K562 (cell line): ENCODE data around the gene KPNA1. TPM values are rescaled to one million over a fixed set of nuclear protein-coding genes. Genes with fewer than 3 reads are reported as not detected.

Experiments used
- ATF1 ChIP-seq, 2 experiments: fragments of 450-650 bp in 1 of 2; IDR thresholded peaks; 2 replicates each; pipeline ENCODE4 v1.6.1; 2016; ENCODE audit warnings: missing compliant biosample characterization in 1 of 2, missing genetic modification characterization in 1 of 2
- CBFA2T2 ChIP-seq: fragments of 450-650 bp; conservative IDR thresholded peaks from 2 replicates; pipeline ENCODE4 v1.6.1; 2017; ENCODE audit warnings: mild to moderate bottlenecking
- CBFA2T3 ChIP-seq: fragments of 450-650 bp; IDR thresholded peaks from 2 replicates; pipeline ENCODE4 v1.6.1; 2017
- CHCHD3 ChIP-seq: fragments of 250-450 bp; sonication (Bioruptor Pico); IDR thresholded peaks from 2 replicates; pipeline ENCODE4 v2.1.2; 2022; ENCODE audit warnings: mild to moderate bottlenecking
- ESRRA ChIP-seq: fragments of 450-650 bp; IDR thresholded peaks from 2 replicates; pipeline ENCODE4 v1.6.1; 2014; ENCODE audit warnings: low read depth, mild to moderate bottlenecking, moderate library complexity, borderline replicate concordance
- EWSR1 ChIP-seq: fragments of 450-650 bp; IDR thresholded peaks from 2 replicates; pipeline ENCODE4 v1.6.1; 2018; ENCODE audit warnings: borderline replicate concordance, mild to moderate bottlenecking, low read depth, moderate library complexity; ENCODE audit not compliant: partially characterized antibody
- HDAC1 ChIP-seq, 2 experiments: fragments of 450-650 bp; IDR thresholded peaks; 2 replicates each; pipeline ENCODE4 v1.6.1; 2016 to 2017; ENCODE audit warnings: inconsistent platforms in 1 of 2, mild to moderate bottlenecking in 1 of 2, moderate library complexity in 1 of 2
- KLF1 ChIP-seq: fragments of 450-650 bp; IDR thresholded peaks from 2 replicates; pipeline ENCODE4 v1.6.1; 2016; ENCODE audit warnings: missing genetic modification characterization, missing compliant biosample characterization
- MCM3 ChIP-seq: fragments of 450-650 bp; IDR thresholded peaks from 2 replicates; pipeline ENCODE4 v1.6.1; 2016
- POLR3G ChIP-seq: IDR thresholded peaks from 2 replicates; pipeline ENCODE4 v1.6.1; 2011; ENCODE audit not compliant: insufficient read length, insufficient replicate concordance; ENCODE audit errors: extremely low read depth
- ZKSCAN3 ChIP-seq: fragments of 250-450 bp; sonication (Bioruptor Pico); IDR thresholded peaks from 2 replicates; pipeline ENCODE4 v1.4.0; 2020
- ZNF165 ChIP-seq: fragments of 250-450 bp; sonication (Bioruptor Pico); IDR thresholded peaks from 2 replicates; pipeline ENCODE4 v1.4.0; 2020; ENCODE audit warnings: borderline replicate concordance
- ZNF507 ChIP-seq: conservative IDR thresholded peaks from 2 replicates; pipeline ENCODE4 v1.6.1; 2017; ENCODE audit warnings: missing genetic modification characterization, missing compliant biosample characterization
- ZNF551 ChIP-seq: fragments of 250-450 bp; sonication (Bioruptor Pico); IDR thresholded peaks from 2 replicates; pipeline ENCODE4 v1.5.0; 2021; ENCODE audit warnings: mild to moderate bottlenecking, moderate library complexity
- ZNF699 ChIP-seq: fragments of 250-450 bp; sonication (Bioruptor Pico); IDR thresholded peaks from 2 replicates; pipeline ENCODE4 v1.8.0; 2021; ENCODE audit warnings: mild to moderate bottlenecking, moderate library complexity; ENCODE audit not compliant: insufficient replicate concordance
- ZNF830 ChIP-seq: fragments of 250-450 bp; sonication (Bioruptor Pico); IDR thresholded peaks from 2 replicates; pipeline ENCODE4 v1.5.0; 2021; ENCODE audit warnings: mild to moderate bottlenecking
- polyA plus RNA-seq, 8 experiments: library from polyadenylated mRNA; depleted of rRNA in 4 of 8; stranded (reverse) in 5 of 8; unstranded in 3 of 8; fragments of >200 nt; fragmentation: Nextera tagmentation in 2 of 8; fragmentation: Illumina TruSeq in 1 of 8; extraction: Ambion mirVana in 2 of 8; extraction: Trizol in 1 of 8; gene quantifications; 2 replicates each; pipeline versions ENCODE4 v1.2.1 to v1.2.3, GENCODE V29; 2011 to 2014; ENCODE audit warnings: inconsistent platforms in 1 of 8, missing spikeins in 1 of 8
- total RNA-seq, 7 experiments: library from RNA; depleted of rRNA in 6 of 7; stranded (reverse); fragments of >200 nt in 6 of 7; fragmentation: Illumina TruSeq in 2 of 7; extraction: Trizol in 2 of 7; gene quantifications; 2 replicates each; pipeline versions ENCODE4 v1.2.1 to v1.2.3, GENCODE V29; 2011 to 2021; ENCODE audit warnings: low replicate concordance in 1 of 7
- TF ChIP-seq, protein P1 (sequence below), 2 experiments: fragments of 150-350 bp in 1 of 2; IDR thresholded peaks; 2 replicates each; pipeline ENCODE4 v1.6.1; 2012 to 2016; ENCODE audit warnings: low read depth in 2 of 2, low read length in 2 of 2, mild to moderate bottlenecking in 1 of 2, moderate library complexity in 1 of 2
- TF ChIP-seq, protein P2 (sequence below): fragments of 250-450 bp; sonication (Bioruptor Pico); IDR thresholded peaks from 2 replicates; pipeline ENCODE4 v1.4.0; 2020
- TF ChIP-seq, protein P3 (sequence below): fragments of 200-800 bp; sonication (Bioruptor generic); IDR thresholded peaks from 2 replicates; pipeline ENCODE4 v1.6.1; 2017; ENCODE audit warnings: missing genetic modification characterization, missing compliant biosample characterization
- TF ChIP-seq, protein P4 (sequence below), 2 experiments: fragments of 450-650 bp; IDR thresholded peaks; 2 replicates each; pipeline ENCODE4 v1.6.1; 2016
- TF ChIP-seq, protein P5 (sequence below): fragments of 250-450 bp; sonication (Bioruptor Pico); IDR thresholded peaks from 2 replicates; pipeline ENCODE4 v1.8.0; 2021; ENCODE audit warnings: moderate library complexity, mild to moderate bottlenecking, inconsistent platforms

The KPNA1 gene
- total and polyA plus RNA-seq, 9 of the 15 experiments (the other 6 are each of a cell fraction or from before 2014, with no cell fraction given), result 9.3 to 53.8 (median 33.5) TPM

DNA sequence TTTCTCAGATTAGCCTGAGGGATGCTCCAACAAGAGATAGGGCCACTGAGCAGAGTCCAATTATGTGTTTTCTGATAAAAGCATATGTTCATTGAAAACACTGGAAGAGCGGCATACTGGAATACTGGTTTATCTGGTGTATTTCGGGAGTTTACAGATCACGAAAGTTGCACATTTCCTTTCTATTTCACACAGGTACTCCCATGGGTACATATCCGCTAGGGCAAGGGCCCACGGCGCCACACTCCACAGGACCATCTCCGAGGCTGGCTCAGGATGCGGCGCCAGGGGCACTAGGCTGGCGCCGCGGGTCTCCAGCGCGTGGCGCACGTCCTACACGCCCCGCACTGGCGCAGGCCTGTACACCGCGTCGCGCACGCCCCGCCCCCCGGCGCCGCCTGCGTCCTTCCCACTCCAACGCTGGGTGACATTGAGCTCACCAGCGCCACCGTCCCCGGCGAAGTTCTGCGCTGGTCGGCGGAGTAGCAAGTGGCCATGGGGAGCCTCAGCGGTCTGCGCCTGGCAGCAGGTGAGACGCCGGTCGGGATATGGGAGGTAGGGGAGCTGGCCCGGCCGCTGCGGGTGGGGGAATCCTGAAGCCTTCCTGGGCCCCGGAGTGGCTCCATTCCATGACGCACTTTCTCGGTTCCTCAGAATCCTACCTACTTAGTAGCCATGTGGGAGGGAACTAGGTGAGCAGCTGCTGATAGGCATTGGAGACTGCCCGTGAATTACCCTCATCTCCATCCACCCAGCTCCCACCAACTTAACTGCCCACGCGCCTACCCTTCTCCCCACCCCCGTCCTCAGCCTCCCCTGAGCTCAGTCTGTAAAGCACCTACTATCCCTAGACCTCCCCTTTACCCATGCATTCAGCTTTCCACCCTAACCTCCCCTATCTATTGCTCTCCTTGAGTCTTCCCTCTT, 130.7 kb downstream of the KPNA1 start, which contains the start of gene FAM162A (continued):
- TF ChIP-seq, protein P1, sequence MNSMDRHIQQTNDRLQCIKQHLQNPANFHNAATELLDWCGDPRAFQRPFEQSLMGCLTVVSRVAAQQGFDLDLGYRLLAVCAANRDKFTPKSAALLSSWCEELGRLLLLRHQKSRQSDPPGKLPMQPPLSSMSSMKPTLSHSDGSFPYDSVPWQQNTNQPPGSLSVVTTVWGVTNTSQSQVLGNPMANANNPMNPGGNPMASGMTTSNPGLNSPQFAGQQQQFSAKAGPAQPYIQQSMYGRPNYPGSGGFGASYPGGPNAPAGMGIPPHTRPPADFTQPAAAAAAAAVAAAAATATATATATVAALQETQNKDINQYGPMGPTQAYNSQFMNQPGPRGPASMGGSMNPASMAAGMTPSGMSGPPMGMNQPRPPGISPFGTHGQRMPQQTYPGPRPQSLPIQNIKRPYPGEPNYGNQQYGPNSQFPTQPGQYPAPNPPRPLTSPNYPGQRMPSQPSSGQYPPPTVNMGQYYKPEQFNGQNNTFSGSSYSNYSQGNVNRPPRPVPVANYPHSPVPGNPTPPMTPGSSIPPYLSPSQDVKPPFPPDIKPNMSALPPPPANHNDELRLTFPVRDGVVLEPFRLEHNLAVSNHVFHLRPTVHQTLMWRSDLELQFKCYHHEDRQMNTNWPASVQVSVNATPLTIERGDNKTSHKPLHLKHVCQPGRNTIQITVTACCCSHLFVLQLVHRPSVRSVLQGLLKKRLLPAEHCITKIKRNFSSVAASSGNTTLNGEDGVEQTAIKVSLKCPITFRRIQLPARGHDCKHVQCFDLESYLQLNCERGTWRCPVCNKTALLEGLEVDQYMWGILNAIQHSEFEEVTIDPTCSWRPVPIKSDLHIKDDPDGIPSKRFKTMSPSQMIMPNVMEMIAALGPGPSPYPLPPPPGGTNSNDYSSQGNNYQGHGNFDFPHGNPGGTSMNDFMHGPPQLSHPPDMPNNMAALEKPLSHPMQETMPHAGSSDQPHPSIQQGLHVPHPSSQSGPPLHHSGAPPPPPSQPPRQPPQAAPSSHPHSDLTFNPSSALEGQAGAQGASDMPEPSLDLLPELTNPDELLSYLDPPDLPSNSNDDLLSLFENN (IDR thresholded peaks at IDR 0.05; ENCODE audit: low read depth in 2 of 2, low read length in 2 of 2), result no peak
- TF ChIP-seq, protein P2, sequence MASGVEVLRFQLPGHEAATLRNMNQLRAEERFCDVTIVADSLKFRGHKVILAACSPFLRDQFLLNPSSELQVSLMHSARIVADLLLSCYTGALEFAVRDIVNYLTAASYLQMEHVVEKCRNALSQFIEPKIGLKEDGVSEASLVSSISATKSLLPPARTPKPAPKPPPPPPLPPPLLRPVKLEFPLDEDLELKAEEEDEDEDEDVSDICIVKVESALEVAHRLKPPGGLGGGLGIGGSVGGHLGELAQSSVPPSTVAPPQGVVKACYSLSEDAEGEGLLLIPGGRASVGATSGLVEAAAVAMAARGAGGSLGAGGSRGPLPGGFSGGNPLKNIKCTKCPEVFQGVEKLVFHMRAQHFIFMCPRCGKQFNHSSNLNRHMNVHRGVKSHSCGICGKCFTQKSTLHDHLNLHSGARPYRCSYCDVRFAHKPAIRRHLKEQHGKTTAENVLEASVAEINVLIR (CRISPR knock-in tag), result peak; percentile 58; the same call in 1 of the 2 replicates
- TF ChIP-seq POLR3G, result no peak
- TF ChIP-seq, protein P3, sequence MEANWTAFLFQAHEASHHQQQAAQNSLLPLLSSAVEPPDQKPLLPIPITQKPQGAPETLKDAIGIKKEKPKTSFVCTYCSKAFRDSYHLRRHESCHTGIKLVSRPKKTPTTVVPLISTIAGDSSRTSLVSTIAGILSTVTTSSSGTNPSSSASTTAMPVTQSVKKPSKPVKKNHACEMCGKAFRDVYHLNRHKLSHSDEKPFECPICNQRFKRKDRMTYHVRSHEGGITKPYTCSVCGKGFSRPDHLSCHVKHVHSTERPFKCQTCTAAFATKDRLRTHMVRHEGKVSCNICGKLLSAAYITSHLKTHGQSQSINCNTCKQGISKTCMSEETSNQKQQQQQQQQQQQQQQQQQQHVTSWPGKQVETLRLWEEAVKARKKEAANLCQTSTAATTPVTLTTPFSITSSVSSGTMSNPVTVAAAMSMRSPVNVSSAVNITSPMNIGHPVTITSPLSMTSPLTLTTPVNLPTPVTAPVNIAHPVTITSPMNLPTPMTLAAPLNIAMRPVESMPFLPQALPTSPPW, result peak; percentile 40; the same call in 1 of the 2 replicates
- no peak for TF ChIP-seq MCM3
- no peak for TF ChIP-seq EWSR1
- no peak for TF ChIP-seq CBFA2T2
- no peak for TF ChIP-seq KLF1
- no peak for TF ChIP-seq ZKSCAN3
- TF ChIP-seq ZNF830 (CRISPR knock-in tag), result no peak
- no peak for TF ChIP-seq ZNF699 (CRISPR knock-in tag)
- TF ChIP-seq ESRRA, result peak; percentile 95
- TF ChIP-seq CBFA2T3, result no peak
- TF ChIP-seq ZNF165 (CRISPR knock-in tag), result no peak
- TF ChIP-seq, protein P4, sequence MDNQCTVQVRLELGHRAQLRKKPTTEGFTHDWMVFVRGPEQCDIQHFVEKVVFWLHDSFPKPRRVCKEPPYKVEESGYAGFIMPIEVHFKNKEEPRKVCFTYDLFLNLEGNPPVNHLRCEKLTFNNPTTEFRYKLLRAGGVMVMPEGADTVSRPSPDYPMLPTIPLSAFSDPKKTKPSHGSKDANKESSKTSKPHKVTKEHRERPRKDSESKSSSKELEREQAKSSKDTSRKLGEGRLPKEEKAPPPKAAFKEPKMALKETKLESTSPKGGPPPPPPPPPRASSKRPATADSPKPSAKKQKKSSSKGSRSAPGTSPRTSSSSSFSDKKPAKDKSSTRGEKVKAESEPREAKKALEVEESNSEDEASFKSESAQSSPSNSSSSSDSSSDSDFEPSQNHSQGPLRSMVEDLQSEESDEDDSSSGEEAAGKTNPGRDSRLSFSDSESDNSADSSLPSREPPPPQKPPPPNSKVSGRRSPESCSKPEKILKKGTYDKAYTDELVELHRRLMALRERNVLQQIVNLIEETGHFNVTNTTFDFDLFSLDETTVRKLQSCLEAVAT (IDR thresholded peaks at IDR 0.05), result no peak
- TF ChIP-seq ZNF551 (CRISPR knock-in tag), result no peak
- no peak for TF ChIP-seq CHCHD3
- peak in 1 of 2 experiments; percentile 53; a peak in 1 of 4 replicates for TF ChIP-seq HDAC1 (IDR thresholded peaks at IDR 0.05)
- no peak for TF ChIP-seq ZNF507 (tag)
- TF ChIP-seq ATF1 (CRISPR knock-in tag; IDR thresholded peaks at IDR 0.05), result peak; percentile 55
- peak; percentile 84 for TF ChIP-seq ATF1 (tag; IDR thresholded peaks at IDR 0.05)
- TF ChIP-seq, protein P5, sequence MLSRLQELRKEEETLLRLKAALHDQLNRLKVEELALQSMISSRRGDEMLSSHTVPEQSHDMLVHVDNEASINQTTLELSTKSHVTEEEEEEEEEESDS, result no peak
